HEK293 (cell line): Measurements from ENCODE around the gene MS4A10.

ENCODE experiments used
- CTCF ChIA-PET: fragments of 350-600 bp; formaldehyde crosslinking; extraction: SDS; loops from one replicate; lab custom pipeline; 2021; ENCODE audit warnings: antibody characterized with exemption; lab: Yijun Ruan, JAX
- POLR2A ChIA-PET: fragments of 300-600 bp; formaldehyde crosslinking; extraction: SDS; loops from one replicate; lab custom pipeline; 2020; ENCODE audit warnings: antibody characterized with exemption, inconsistent platforms; lab: Yijun Ruan, JAX
- H3K27ac ChIP-seq: fragments of 200-500 bp; sonication (Bioruptor generic); 2 replicates; pipeline ENCODE4 v1.5.1; 2014; ENCODE audit warnings: low read depth, low read length, control low read depth, inconsistent platforms; ENCODE audit errors: extremely low read depth
- H3K36me3 ChIP-seq, 2 experiments: fragments of 200-500 bp in 1 of 2; sonication (Bioruptor generic) in 1 of 2; 1 replicate in 1 of 2; 2 replicates in 1 of 2; pipeline ENCODE4 v1.5.1; 2014 to 2017; ENCODE audit warnings: inconsistent platforms in 2 of 2, low read length in 2 of 2; ENCODE audit not compliant: control insufficient read depth in 2 of 2, insufficient read depth in 1 of 2
- H3K4me1 ChIP-seq: fragments of 200-500 bp; sonication (Bioruptor generic); 2 replicates; pipeline ENCODE4 v1.5.1; 2014; ENCODE audit warnings: mild to moderate bottlenecking, low read length, inconsistent platforms; ENCODE audit not compliant: control insufficient read depth, insufficient read depth
- H3K4me3 ChIP-seq: 2 replicates; pipeline ENCODE4 v1.5.1; 2011; ENCODE audit warnings: low read depth, mild to moderate bottlenecking, control low read depth, low read length, moderate library complexity
- H3K9me3 ChIP-seq: fragments of 200-500 bp; sonication (Bioruptor generic); 2 replicates; pipeline ENCODE4 v1.5.1; 2014; ENCODE audit warnings: low read depth, low read length, inconsistent platforms; ENCODE audit not compliant: control insufficient read depth, insufficient read depth
- HOXC10 ChIP-seq: sonication (generic); formaldehyde crosslinking; IDR thresholded peaks from 2 replicates; pipeline ENCODE4 v1.8.1; 2023; ENCODE audit warnings: mild to moderate bottlenecking, missing genetic modification reagents
- KLF1 ChIP-seq: fragments of 450-650 bp; formaldehyde crosslinking; IDR thresholded peaks from 2 replicates; pipeline ENCODE4 v1.5.1; 2016; ENCODE audit warnings: missing biosample characterization, missing genetic modification characterization
- KLF10 ChIP-seq: fragments of 450-650 bp; IDR thresholded peaks from 2 replicates; pipeline ENCODE4 v1.5.1; 2018; ENCODE audit warnings: missing biosample characterization, mild to moderate bottlenecking, missing genetic modification characterization
- KLF8 ChIP-seq: fragments of 450-650 bp; formaldehyde crosslinking; IDR thresholded peaks from 2 replicates; pipeline ENCODE4 v1.5.1; 2016; ENCODE audit warnings: missing biosample characterization, missing genetic modification characterization
- MYNN ChIP-seq: fragments of 450-650 bp; formaldehyde crosslinking; IDR thresholded peaks from 2 replicates; pipeline ENCODE4 v1.5.1; 2016; ENCODE audit warnings: missing biosample characterization, missing genetic modification characterization, borderline replicate concordance
- MZF1 ChIP-seq: fragments of 450-650 bp; formaldehyde crosslinking; IDR thresholded peaks from 2 replicates; pipeline ENCODE4 v1.5.1; 2017; ENCODE audit warnings: missing biosample characterization, missing genetic modification characterization, borderline replicate concordance
- ZEB2 ChIP-seq: fragments of 450-650 bp; formaldehyde crosslinking; IDR thresholded peaks from 2 replicates; pipeline ENCODE4 v1.5.1; 2016; ENCODE audit warnings: missing biosample characterization, missing genetic modification characterization
- ZFP3 ChIP-seq: fragments of 450-650 bp; formaldehyde crosslinking; IDR thresholded peaks from 2 replicates; pipeline ENCODE4 v1.5.1; 2016; ENCODE audit warnings: low read depth, missing biosample characterization, missing genetic modification characterization
- ZNF157 ChIP-seq: fragments of 450-650 bp; formaldehyde crosslinking; IDR thresholded peaks from 2 replicates; pipeline ENCODE4 v1.5.1; 2016; ENCODE audit warnings: missing biosample characterization, missing genetic modification characterization
- ZNF324 ChIP-seq: fragments of 450-650 bp; formaldehyde crosslinking; IDR thresholded peaks from 2 replicates; pipeline ENCODE4 v1.5.1; 2016; ENCODE audit warnings: missing biosample characterization, missing genetic modification characterization
- ZNF350 ChIP-seq: fragments of 450-650 bp; formaldehyde crosslinking; IDR thresholded peaks from 2 replicates; pipeline ENCODE4 v1.5.0; 2017; ENCODE audit warnings: missing biosample characterization, mild to moderate bottlenecking, missing genetic modification characterization
- ZNF423 ChIP-seq: fragments of 450-650 bp; formaldehyde crosslinking; IDR thresholded peaks from 2 replicates; pipeline ENCODE4 v1.5.1; 2016; ENCODE audit warnings: missing biosample characterization, missing genetic modification characterization
- ZNF521 ChIP-seq: fragments of 450-650 bp; formaldehyde crosslinking; IDR thresholded peaks from 2 replicates; pipeline ENCODE4 v1.5.1; 2017; ENCODE audit warnings: missing biosample characterization, mild to moderate bottlenecking, missing genetic modification characterization
- ZNF558 ChIP-seq: fragments of 450-650 bp; formaldehyde crosslinking; IDR thresholded peaks from 2 replicates; pipeline ENCODE4 v1.5.1; 2016; ENCODE audit warnings: missing biosample characterization, missing genetic modification characterization
- ZNF701 ChIP-seq: fragments of 450-650 bp; formaldehyde crosslinking; IDR thresholded peaks from 2 replicates; pipeline ENCODE4 v1.5.1; 2016; ENCODE audit warnings: missing biosample characterization, missing genetic modification characterization
- ZNF843 ChIP-seq: fragments of 450-650 bp; formaldehyde crosslinking; IDR thresholded peaks from 2 replicates; pipeline ENCODE4 v1.5.1; 2016; ENCODE audit warnings: missing biosample characterization, missing genetic modification characterization
- TF ChIP-seq, protein P1 (sequence below): fragments of 450-650 bp; formaldehyde crosslinking; IDR thresholded peaks from 2 replicates; pipeline ENCODE4 v1.5.1; 2017; ENCODE audit warnings: missing biosample characterization, missing genetic modification characterization
- TF ChIP-seq, protein P2 (sequence below): IDR thresholded peaks from 2 replicates; pipeline ENCODE4 v1.6.1; 2011; ENCODE audit warnings: mild to moderate bottlenecking, low read depth, low read length, borderline replicate concordance
- TF ChIP-seq, protein P3 (sequence below): fragments of 450-650 bp; formaldehyde crosslinking; IDR thresholded peaks from 2 replicates; pipeline ENCODE4 v1.5.1; 2016; ENCODE audit warnings: missing biosample characterization, missing genetic modification characterization
- TF ChIP-seq, protein P4 (sequence below): fragments of 450-650 bp; formaldehyde crosslinking; IDR thresholded peaks from 2 replicates; pipeline ENCODE4 v1.5.1; 2016; ENCODE audit warnings: missing biosample characterization, missing genetic modification characterization

The MS4A10 gene

DNA sequence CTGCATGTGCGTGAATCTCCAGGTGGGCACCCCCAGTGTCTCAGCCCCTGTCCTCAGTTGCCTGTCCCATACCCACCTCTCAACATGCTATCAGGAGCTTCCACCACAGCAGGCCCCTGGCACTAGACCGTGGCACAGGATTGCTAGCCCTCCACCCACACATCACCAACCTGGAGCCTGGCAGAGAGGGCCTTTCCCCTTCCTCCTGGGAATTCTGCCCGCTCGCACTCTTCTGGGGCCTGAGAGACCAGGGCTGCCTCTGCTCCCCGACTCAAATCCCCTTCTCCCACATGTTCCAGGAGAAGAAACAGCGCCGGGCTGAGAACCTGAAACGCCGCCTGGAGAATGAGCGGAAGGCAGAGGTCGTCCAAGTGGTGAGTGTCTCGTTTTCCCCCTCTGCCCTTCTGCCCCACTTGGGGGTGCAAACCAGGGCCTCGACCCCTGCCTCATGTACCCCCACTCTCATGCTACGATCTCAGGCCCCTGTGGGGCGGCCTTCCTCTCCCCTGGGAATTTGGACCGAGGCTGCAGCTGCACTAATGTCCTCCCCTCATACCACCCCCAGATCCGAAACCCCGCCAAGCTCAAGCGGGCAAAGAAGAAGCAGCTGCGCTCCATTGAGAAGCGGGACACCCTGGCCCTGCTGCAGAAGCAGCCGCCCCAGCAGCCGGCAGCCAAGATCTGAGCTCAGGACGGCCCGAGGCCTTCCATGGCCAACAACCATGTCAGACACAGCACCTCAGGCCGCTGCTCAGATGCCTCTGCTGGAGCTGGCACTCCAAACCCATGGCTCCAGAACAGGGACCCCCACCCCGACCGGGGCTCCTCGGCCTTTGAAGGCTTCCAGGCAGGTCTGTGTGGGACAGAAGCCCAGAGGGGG lies 64.7 kb downstream of the MS4A10 start:
- POLR2A ChIA-PET: no interaction called here
- Histone ChIP-seq H3K4me3 (no peak overlapping the region), H3K27ac (no peak overlapping the region), H3K9me3 (no peaks in the 10 kb centered on the region), H3K36me3 (peaks cover 0 to 62% of the 10 kb centered on the region in 2 experiments; a peak in 1 of 3 replicates), H3K4me1 (no peaks in the 10 kb centered on the region)
- CTCF ChIA-PET: interaction anchor here (1.2 kb wide), 2 partner anchors 19 to 50 kb away, joined by 3 to 4 read pairs; no protein-coding TSS in a partner anchor
- TF ChIP-seq KLF10 (tag by site-specific recombination) (no peak), ZNF521 (tag by site-specific recombination) (no peak), MYNN (no peak), ZNF324 (tag by site-specific recombination) (no peak), MZF1 (tag by site-specific recombination) (no peak), ZNF558 (tag by site-specific recombination) (no peak), ZNF423 (tag by site-specific recombination) (no peak), ZEB2 (tag by site-specific recombination) (no peak), ZFP3 (tag by site-specific recombination) (no peak), KLF8 (tag by site-specific recombination) (no peak), ZNF157 (tag by site-specific recombination) (no peak), KLF1 (tag by site-specific recombination) (no peak), ZNF843 (no peak), ZNF701 (no peak), ZNF350 (tag by site-specific recombination) (no peak), HOXC10 (no peak)
- TF ChIP-seq, protein P1, sequence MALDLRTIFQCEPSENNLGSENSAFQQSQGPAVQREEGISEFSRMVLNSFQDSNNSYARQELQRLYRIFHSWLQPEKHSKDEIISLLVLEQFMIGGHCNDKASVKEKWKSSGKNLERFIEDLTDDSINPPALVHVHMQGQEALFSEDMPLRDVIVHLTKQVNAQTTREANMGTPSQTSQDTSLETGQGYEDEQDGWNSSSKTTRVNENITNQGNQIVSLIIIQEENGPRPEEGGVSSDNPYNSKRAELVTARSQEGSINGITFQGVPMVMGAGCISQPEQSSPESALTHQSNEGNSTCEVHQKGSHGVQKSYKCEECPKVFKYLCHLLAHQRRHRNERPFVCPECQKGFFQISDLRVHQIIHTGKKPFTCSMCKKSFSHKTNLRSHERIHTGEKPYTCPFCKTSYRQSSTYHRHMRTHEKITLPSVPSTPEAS: no peak
- TF ChIP-seq, protein P2, sequence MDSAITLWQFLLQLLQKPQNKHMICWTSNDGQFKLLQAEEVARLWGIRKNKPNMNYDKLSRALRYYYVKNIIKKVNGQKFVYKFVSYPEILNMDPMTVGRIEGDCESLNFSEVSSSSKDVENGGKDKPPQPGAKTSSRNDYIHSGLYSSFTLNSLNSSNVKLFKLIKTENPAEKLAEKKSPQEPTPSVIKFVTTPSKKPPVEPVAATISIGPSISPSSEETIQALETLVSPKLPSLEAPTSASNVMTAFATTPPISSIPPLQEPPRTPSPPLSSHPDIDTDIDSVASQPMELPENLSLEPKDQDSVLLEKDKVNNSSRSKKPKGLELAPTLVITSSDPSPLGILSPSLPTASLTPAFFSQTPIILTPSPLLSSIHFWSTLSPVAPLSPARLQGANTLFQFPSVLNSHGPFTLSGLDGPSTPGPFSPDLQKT: no peak
- TF ChIP-seq, protein P3, sequence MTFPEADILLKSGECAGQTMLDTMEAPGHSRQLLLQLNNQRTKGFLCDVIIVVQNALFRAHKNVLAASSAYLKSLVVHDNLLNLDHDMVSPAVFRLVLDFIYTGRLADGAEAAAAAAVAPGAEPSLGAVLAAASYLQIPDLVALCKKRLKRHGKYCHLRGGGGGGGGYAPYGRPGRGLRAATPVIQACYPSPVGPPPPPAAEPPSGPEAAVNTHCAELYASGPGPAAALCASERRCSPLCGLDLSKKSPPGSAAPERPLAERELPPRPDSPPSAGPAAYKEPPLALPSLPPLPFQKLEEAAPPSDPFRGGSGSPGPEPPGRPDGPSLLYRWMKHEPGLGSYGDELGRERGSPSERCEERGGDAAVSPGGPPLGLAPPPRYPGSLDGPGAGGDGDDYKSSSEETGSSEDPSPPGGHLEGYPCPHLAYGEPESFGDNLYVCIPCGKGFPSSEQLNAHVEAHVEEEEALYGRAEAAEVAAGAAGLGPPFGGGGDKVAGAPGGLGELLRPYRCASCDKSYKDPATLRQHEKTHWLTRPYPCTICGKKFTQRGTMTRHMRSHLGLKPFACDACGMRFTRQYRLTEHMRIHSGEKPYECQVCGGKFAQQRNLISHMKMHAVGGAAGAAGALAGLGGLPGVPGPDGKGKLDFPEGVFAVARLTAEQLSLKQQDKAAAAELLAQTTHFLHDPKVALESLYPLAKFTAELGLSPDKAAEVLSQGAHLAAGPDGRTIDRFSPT: no peak
- TF ChIP-seq, protein P4, sequence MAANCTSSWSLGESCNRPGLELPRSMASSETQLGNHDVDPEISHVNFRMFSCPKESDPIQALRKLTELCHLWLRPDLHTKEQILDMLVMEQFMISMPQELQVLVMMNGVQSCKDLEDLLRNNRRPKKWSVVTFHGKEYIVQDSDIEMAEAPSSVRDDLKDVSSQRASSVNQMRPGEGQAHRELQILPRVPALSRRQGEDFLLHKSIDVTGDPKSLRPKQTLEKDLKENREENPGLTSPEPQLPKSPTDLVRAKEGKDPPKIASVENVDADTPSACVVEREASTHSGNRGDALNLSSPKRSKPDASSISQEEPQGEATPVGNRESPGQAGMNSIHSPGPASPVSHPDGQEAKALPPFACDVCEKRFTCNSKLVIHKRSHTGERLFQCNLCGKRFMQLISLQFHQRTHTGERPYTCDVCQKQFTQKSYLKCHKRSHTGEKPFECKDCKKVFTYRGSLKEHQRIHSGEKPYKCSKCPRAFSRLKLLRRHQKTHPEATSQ (tag by site-specific recombination): no peak
